Effector CD8-positive, alpha-beta T cell (primary cell): Measurements from ENCODE around the gene LRRC38.
"Not testable (repeated sequence)": the region's sequence is repeated elsewhere in the genome, so short reads cannot be mapped to it uniquely, and the experiment has no call there.

Experiments used
- DNase-seq: peaks from one replicate; lab custom pipeline; 2025; lab: John Stamatoyannopoulos, UW

LRRC38 gene

DNA sequence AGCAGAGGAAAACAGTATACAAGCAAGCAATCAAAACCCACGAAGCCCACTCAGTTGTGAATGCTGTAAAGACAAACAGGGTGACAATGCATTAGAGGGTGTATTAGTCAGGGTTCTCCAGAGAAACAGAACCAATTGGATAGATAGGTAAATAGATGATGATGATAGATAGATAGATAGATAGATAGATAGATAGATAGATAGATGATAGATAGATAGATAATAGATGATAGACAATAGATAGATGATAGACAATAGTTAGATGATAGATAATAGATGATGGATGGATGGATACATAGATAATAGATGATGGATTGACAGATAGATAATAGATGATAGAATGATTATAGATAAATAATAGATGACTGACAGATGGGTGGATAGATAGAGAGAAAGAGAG, 48.3 kb downstream of the LRRC38 start:
- DNase-seq: no peak

DNA sequence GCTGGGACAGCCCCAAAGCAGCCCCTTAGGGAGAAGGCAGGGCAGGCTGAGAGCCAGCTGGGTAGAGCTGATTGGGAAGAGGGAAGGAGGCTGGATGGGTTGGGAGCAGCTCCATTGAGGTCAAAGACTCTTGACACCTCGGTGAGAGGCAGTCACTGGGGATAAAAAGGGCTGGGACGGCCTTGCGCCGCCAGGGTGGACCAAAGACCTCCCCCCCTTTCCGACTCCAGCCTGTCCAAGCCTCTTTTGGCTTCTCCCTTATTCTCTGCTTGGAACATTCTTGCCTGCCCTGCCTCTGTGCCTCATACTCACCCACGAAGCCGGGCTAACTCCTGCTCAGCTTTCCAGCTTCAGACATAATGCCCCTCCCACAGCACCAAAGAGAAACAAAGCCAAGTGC, 51.1 kb downstream of the LRRC38 start:
- DNase-seq: no peak

DNA sequence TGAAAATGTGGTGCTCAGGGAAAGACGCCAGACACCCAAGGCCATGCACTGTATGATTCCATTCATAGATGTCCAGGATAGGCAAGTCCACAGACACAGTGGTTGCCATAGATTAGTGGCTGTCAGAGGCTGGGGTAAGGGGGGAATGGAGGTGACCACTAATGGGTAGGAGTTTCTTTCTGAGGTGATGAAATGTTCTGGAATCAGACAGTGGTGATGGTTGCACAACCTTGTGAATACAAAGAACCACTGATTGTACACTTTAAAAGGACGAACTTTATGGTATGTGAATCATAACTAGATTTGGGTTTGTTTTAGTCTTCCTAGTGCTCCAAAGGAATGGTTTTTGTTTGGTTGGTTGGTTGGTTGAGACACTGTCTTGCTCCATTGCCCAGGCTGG, 51.8 kb downstream of the LRRC38 start:
- no peak for DNase-seq

GRCh38 chr1:13456904-13457532, 56.8 kb downstream of the LRRC38 start:
- no peak for DNase-seq

DNA sequence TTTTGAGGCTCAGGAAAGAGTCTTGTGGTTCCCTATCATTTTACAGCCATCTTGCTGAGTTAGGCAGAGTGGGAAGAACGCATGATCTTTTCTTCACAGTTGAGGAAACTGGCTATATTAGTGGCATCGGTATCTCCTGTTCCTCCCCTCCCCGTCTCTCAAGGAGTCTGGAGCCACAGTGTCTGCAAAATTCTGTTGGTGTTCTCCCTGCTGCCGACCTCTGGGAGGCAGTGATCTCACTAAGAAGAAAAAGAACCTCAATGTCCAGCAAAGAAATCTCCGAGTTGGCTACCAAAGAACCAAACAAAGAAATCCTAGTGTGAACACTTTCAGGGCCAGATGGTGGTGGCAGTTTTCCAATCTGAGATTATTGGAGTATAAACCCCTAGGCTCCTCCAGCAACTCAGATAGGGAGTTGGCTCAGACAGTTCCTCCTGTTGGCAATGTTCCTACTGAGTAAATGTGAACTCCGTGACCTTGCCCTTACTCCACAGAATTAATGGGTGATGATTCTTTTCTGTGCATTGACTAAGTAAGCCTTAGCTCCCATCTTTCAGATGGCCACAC, 62.3 kb downstream of the LRRC38 start:
- no peak for DNase-seq

DNA sequence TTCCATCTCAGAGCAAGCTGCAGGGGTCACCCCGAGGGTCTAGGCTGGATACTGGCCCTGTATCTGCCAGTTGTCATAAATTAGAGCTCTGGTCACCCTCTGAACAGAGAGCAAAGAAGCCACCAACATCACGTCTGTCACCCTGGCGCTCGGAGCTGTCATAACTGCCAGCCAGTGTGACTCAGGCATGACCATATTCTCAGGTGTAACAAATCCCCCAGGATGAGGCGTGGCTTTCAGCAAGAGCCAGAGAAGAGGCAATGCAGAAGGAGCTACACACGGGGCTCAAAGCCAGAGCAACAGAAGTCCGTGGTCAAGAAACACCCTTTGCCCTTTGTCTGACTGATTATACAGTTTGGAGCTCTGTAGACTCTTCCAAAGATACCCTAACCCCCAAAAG, 63.6 kb downstream of the LRRC38 start:
- no peak for DNase-seq

DNA sequence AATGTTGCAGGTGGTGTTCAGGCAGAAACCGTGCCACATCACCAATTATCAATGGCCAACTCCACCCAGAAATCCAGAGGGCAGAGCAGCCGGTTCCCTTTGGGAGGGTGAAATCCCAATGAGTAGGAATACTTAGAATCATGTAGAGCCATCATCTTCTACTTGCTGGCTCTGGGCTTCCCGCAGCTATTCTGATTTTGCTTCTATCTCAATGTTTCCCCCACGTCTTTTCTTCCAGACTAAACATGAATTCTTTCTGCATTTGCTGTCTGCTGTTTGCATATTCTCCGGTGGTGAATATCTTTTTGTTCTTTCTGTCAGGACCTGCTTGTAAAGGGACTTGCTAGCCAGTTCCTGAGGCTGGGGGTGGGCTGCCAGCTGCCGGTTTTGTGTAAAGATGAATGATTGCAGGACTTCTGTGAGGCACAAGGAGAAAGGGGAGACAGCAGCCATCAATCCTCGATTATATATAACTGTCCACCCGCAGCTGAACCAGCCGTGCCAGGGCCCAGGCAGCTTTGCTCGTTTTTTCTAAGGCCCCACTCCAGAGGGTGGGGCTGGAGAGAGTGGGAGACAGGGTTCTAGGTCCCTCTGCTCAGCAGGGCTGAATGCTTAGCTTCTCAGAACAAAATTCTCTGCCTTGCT, 70.3 kb downstream of the LRRC38 start:
- DNase-seq: no peak

GRCh38 chr1:13439104-13439783, 74.6 kb downstream of the LRRC38 start:
- DNase-seq: not testable (repeated sequence)

GRCh38 chr1:13435458-13435857, 78.3 kb downstream of the LRRC38 start:
- no peak for DNase-seq

- not testable (repeated sequence) for DNase-seq
These were observed 80.0 kb downstream of the LRRC38 start for GRCh38 chr1:13433694-13434358.

GRCh38 chr1:13432251-13432650, 81.6 kb downstream of the LRRC38 start:
- no peak for DNase-seq

DNA sequence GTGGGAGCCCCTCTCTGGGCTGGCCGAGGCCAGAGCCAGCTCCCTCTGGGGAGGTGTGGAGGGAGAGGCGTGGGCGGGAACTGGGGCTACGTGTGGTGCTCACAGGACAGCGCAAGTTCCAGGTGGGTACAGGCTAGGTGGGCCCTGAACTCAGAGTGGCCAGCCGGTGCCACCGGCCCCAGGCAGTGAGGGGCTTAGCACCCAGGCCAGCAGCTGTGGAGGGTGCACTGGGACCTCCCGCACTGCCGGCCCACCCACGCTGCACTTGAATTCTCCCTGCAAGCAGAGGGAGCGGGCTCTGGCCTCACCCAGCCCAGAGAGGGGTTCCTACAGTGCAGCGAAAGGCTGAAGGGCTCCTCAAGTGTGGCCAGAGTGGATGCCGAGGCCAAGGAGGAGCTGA, 83.3 kb downstream of the LRRC38 start:
- DNase-seq: no peak
